Measurements from ENCODE around the gene ZNF804B.

- TF ChIP-seq CTCF (IDR thresholded peaks at IDR 0.05) (no peak), POLR2A (IDR thresholded peaks at IDR 0.05) (no peak), POLR2AphosphoS5 (IDR thresholded peaks at IDR 0.05) (no peak)
Measured at GRCh38 chr7:88964418-88964817, 204.9 kb downstream of the ZNF804B start.

All from breast epithelium (tissue), 3 donors.